CD14-positive monocyte (primary cell): ENCODE results near the gene PACSIN1. TPM values are rescaled to one million over a fixed set of nuclear protein-coding genes. Genes with fewer than 3 reads are reported as not detected.

ENCODE experiments used
- DNase-seq, 3 donors: peaks; one replicate each; pipeline ENCODE4 v3.0.0-alpha.2; 2011 to 2022
- H2AFZ ChIP-seq: 2 replicates; pipeline ENCODE4 v1.6.0; 2012; ENCODE audit warnings: mild to moderate bottlenecking, low read depth, low read length, inconsistent platforms; ENCODE audit not compliant: insufficient read depth, poor library complexity, severe bottlenecking
- H3K27ac ChIP-seq, 2 donors: 1 replicate in 1 of 2; 2 replicates in 1 of 2; pipeline ENCODE4 v1.5.1; 2012 to 2013; ENCODE audit warnings: low read length in 2 of 2, control low read depth in 1 of 2, inconsistent platforms in 1 of 2, low read depth in 1 of 2, mild to moderate bottlenecking in 1 of 2
- H3K27me3 ChIP-seq, 2 donors: one replicate each; pipeline versions ENCODE4 v1.6.0 to v1.6.1; 2011 to 2013; ENCODE audit warnings: low read length in 2 of 2; ENCODE audit not compliant: control insufficient read depth in 2 of 2, insufficient read depth in 2 of 2
- H3K36me3 ChIP-seq, 2 donors: replicated peaks in 1 of 2; 1 replicate in 1 of 2; 2 replicates in 1 of 2; pipeline versions ENCODE4 v1.5.1 to v1.6.1; 2012 to 2013; ENCODE audit warnings: low read length in 2 of 2, control low read depth in 1 of 2, inconsistent platforms in 1 of 2, mild to moderate bottlenecking in 1 of 2; ENCODE audit not compliant: insufficient read depth in 2 of 2, control insufficient read depth in 1 of 2
- H3K4me1 ChIP-seq, 2 donors: 1 replicate in 1 of 2; 2 replicates in 1 of 2; pipeline versions ENCODE4 v1.5.1 to v1.6.1; 2012 to 2013; ENCODE audit warnings: low read length in 2 of 2, control low read depth in 1 of 2, inconsistent platforms in 1 of 2, mild to moderate bottlenecking in 1 of 2, moderate library complexity in 1 of 2; ENCODE audit not compliant: insufficient read depth in 2 of 2, control insufficient read depth in 1 of 2
- H3K4me2 ChIP-seq: replicated peaks from 2 replicates; pipeline ENCODE3; 2012; ENCODE audit warnings: low read length, moderate library complexity, mild to moderate bottlenecking; ENCODE audit not compliant: poor library complexity, severe bottlenecking; ENCODE audit errors: extremely low read depth
- H3K4me3 ChIP-seq, 3 experiments: fragments of 200-600 bp in 1 of 3; sonication (generic) in 1 of 3; replicated peaks in 1 of 3; 1 replicate in 2 of 3; 2 replicates in 1 of 3; pipeline ENCODE4 v1.5.1; 2011 to 2013; ENCODE audit warnings: low read length in 3 of 3, mild to moderate bottlenecking in 3 of 3, control low read depth in 2 of 3, low read depth in 2 of 3, inconsistent platforms in 1 of 3, moderate library complexity in 1 of 3
- H3K79me2 ChIP-seq: 2 replicates; pipeline ENCODE4 v1.6.0; 2012; ENCODE audit warnings: mild to moderate bottlenecking, control low read depth, inconsistent platforms, low read length, moderate library complexity; ENCODE audit not compliant: insufficient read depth
- H3K9ac ChIP-seq: 2 replicates; pipeline ENCODE4 v1.6.0; 2017; ENCODE audit warnings: low read length, mild to moderate bottlenecking; ENCODE audit not compliant: insufficient read depth, poor library complexity, severe bottlenecking
- H3K9me3 ChIP-seq, 2 donors: replicated peaks in 1 of 2; 1 replicate in 1 of 2; 2 replicates in 1 of 2; pipeline versions ENCODE4 v1.5.1 to v1.6.1; 2012 to 2013; ENCODE audit warnings: low read length in 2 of 2, control low read depth in 1 of 2; ENCODE audit not compliant: control insufficient read depth in 1 of 2, insufficient read depth in 1 of 2
- H4K20me1 ChIP-seq: 2 replicates; pipeline ENCODE4 v1.6.0; 2012; ENCODE audit warnings: mild to moderate bottlenecking, low read length, control low read depth, moderate library complexity; ENCODE audit not compliant: insufficient read depth
- H3K27ac Mint-ChIP-seq, 7 donors: one replicate each; pipeline ENCODE4 v1.8.0; 2020; ENCODE audit warnings: mild to moderate bottlenecking in 7 of 7, mixed read lengths in 7 of 7, moderate library complexity in 6 of 7, inconsistent platforms in 2 of 7
- H3K27me3 Mint-ChIP-seq, 3 donors: one replicate each; pipeline ENCODE4 v1.8.0; 2021 to 2022; ENCODE audit warnings: low read depth in 3 of 3, mild to moderate bottlenecking in 3 of 3, mixed read lengths in 3 of 3, moderate library complexity in 3 of 3, inconsistent platforms in 1 of 3
- H3K36me3 Mint-ChIP-seq, 2 donors: one replicate each; pipeline ENCODE4 v1.8.0; 2020; ENCODE audit warnings: mixed read lengths in 2 of 2, inconsistent platforms in 1 of 2, mild to moderate bottlenecking in 1 of 2
- H3K4me1 Mint-ChIP-seq: one replicate; pipeline ENCODE4 v1.8.0; 2020; ENCODE audit warnings: mild to moderate bottlenecking, mixed read lengths
- H3K4me3 Mint-ChIP-seq, 2 donors: one replicate each; pipeline ENCODE4 v1.8.0; 2020; ENCODE audit warnings: mild to moderate bottlenecking in 2 of 2, mixed read lengths in 2 of 2, moderate library complexity in 1 of 2
- H3K9me3 Mint-ChIP-seq, 7 donors: one replicate each; pipeline ENCODE4 v1.8.0; 2020 to 2022; ENCODE audit warnings: mixed read lengths in 7 of 7, mild to moderate bottlenecking in 6 of 7, moderate library complexity in 6 of 7, inconsistent platforms in 2 of 7
- WGBS: methylation state at CpG from one replicate; pipeline ENCODE4 v1.1.5; 2013; ENCODE audit warnings: missing lambda C conversion rate; ENCODE audit not compliant: insufficient coverage; 5-methylcytosine and 5-hydroxymethylcytosine counted together
- intact Hi-C, 2 donors: fragments of 100-400 bp; cut with micrococcal nuclease; formaldehyde crosslinking; loops; one replicate each; pipeline versions ENCODE4 v1.15.0 to v1.15.1; 2023
- polyA plus RNA-seq, 3 donors: library from polyadenylated mRNA; depleted of rRNA in 1 of 3; unstranded in 2 of 3; stranded (reverse) in 1 of 3; fragments of 300-500 nt in 2 of 3; fragments of >200 nt in 1 of 3; fragmentation: Illumina TruSeq in 2 of 3; gene quantifications; 1 replicate in 2 of 3; 2 replicates in 1 of 3; pipeline ENCODE4 v1.2.3, GENCODE V29; 2012 to 2021
- TF ChIP-seq, protein P1 (sequence below): fragments of 200-600 bp; IDR thresholded peaks from one replicate; pipeline ENCODE4 v1.8.0; 2022; ENCODE audit warnings: antibody characterized with exemption, mild to moderate bottlenecking

The PACSIN1 gene
- polyA plus RNA-seq, 3 donors: not detected

DNA sequence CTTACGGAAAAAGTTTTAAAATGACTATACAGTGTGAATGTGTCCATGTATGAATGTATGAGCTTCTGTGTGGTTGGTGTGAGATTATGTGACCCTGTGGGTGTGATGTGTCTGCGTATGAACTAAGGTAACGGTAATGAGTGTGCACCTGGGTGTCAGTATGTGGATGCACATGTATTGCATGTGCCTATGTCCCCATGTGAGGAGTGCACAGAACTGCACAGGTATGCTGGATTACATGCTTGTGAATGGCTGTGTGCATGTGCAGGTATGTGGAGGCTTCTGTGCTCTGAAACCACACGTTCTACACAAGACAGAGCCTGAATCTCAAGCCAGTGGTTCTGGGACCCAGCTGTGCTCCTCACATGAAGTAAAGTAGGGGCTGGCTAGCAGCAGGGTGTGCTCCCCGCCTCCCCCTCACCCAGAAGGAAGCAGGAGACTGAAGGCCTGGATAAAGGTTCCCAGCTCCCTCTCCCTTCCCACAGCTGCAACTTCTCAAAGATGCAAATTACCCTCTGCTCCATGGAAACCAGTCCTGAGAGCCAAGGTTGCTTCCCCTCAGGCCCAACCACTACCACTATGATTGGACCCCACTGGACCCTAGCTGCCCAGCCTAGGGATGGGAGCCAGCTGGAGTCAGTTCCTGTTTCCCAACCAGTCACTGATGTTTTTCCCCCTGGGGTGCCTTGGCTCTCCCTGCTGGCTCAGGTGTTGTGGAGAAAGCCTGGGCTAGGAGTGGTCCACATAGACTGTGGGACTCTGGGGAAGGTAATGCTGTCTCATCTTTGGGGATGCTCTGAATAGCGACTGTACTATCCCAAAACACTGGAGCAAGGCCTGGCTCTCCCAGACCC lies 115.1 kb downstream of the PACSIN1 start:
- Histone ChIP-seq H3K27me3 (no peaks in the 10 kb centered on the region), H3K27ac (no peak overlapping the region), H3K9me3 (no peaks in the 10 kb centered on the region), H3K4me2 (no peak overlapping the region), H3K79me2 (no peaks in the 10 kb centered on the region), H3K4me1 (no peaks in the 10 kb centered on the region), H3K4me3 (no peak overlapping the region), H2AFZ (no peak overlapping the region), H4K20me1 (peaks cover 9% of the 10 kb centered on the region), H3K9ac (no peak overlapping the region), H3K36me3 (peaks cover 2 to 8% of the 10 kb centered on the region in 2 donors)
- Mint-ChIP-seq H3K27me3 (peaks cover 0 to 3% (median under 1%) of the 10 kb centered on the region in 3 donors), H3K4me3 (no peak overlapping the region), H3K36me3 (peaks cover 10 to 24% of the 10 kb centered on the region in 2 donors), H3K27ac (peak overlapping the region in 1 of 7 donors; percentile 68), H3K9me3 (no peaks in the 10 kb centered on the region), H3K4me1 (peaks cover 9% of the 10 kb centered on the region)
- intact Hi-C loops: no loop called here
- no peak for DNase-seq
- WGBS: 100% methylated on average over 5 of the region's 6 CpGs
- TF ChIP-seq, protein P1, sequence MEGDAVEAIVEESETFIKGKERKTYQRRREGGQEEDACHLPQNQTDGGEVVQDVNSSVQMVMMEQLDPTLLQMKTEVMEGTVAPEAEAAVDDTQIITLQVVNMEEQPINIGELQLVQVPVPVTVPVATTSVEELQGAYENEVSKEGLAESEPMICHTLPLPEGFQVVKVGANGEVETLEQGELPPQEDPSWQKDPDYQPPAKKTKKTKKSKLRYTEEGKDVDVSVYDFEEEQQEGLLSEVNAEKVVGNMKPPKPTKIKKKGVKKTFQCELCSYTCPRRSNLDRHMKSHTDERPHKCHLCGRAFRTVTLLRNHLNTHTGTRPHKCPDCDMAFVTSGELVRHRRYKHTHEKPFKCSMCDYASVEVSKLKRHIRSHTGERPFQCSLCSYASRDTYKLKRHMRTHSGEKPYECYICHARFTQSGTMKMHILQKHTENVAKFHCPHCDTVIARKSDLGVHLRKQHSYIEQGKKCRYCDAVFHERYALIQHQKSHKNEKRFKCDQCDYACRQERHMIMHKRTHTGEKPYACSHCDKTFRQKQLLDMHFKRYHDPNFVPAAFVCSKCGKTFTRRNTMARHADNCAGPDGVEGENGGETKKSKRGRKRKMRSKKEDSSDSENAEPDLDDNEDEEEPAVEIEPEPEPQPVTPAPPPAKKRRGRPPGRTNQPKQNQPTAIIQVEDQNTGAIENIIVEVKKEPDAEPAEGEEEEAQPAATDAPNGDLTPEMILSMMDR: no peak

- Histone ChIP-seq H3K79me2 (no peaks in the 10 kb centered on the region), H3K27me3 (no peaks in the 10 kb centered on the region), H3K9me3 (no peaks in the 10 kb centered on the region), H2AFZ (no peak overlapping the region), H3K36me3 (peaks cover 7 to 13% of the 10 kb centered on the region in 2 donors), H3K4me2 (no peak overlapping the region), H3K27ac (no peak overlapping the region), H3K4me1 (no peaks in the 10 kb centered on the region), H3K4me3 (no peak overlapping the region), H3K9ac (no peak overlapping the region), H4K20me1 (peaks cover 12% of the 10 kb centered on the region)
- Mint-ChIP-seq H3K27me3 (peaks cover 0 to 1% (median 0%) of the 10 kb centered on the region in 3 donors), H3K36me3 (peaks cover 10 to 30% of the 10 kb centered on the region in 2 donors), H3K27ac (no peak overlapping the region), H3K9me3 (no peaks in the 10 kb centered on the region), H3K4me1 (peaks cover 4% of the 10 kb centered on the region), H3K4me3 (no peak overlapping the region)
- WGBS: no CpG with 5 or more reads among the region's 4 CpGs
- TF ChIP-seq, protein P1: no peak
- no peak for DNase-seq
- intact Hi-C loops: no loop called here
Measured at GRCh38 chr6:34581561-34581920, 115.7 kb downstream of the PACSIN1 start.
